Esophagus muscularis mucosa (tissue), 4 donors: ENCODE measurements around the gene TRIM39. TPM values are rescaled to one million over a fixed set of nuclear protein-coding genes. Genes with fewer than 3 reads are reported as not detected.

Experiments
- DNase-seq: peaks from one replicate; pipeline ENCODE4 v3.0.0-alpha.2; 2017; ENCODE audit errors: extremely low spot score
- H3K27ac ChIP-seq, 4 donors: fragments of 200-600 bp; sonication (generic); replicated peaks in 1 of 4; 1 replicate in 3 of 4; 2 replicates in 1 of 4; pipeline ENCODE4 v1.5.1; 2016 to 2019; ENCODE audit warnings: mild to moderate bottlenecking in 1 of 4
- H3K27me3 ChIP-seq, 4 donors: fragments of 200-600 bp; sonication (generic); one replicate each; pipeline versions ENCODE4 v1.5.1 to v1.6.0; 2016 to 2019
- H3K36me3 ChIP-seq, 4 donors: fragments of 200-600 bp; sonication (generic); one replicate each; pipeline ENCODE4 v1.5.1; 2016 to 2019
- H3K4me1 ChIP-seq, 4 donors: fragments of 200-600 bp; sonication (generic); one replicate each; pipeline ENCODE4 v1.5.1; 2016 to 2019
- H3K4me3 ChIP-seq, 4 donors: fragments of 200-600 bp; sonication (generic); 1 replicate in 2 of 4; 2 replicates in 2 of 4; pipeline ENCODE4 v1.5.1; 2016 to 2019; ENCODE audit warnings: mild to moderate bottlenecking in 4 of 4, moderate library complexity in 1 of 4
- H3K9me3 ChIP-seq, 4 donors: fragments of 200-600 bp; sonication (generic); 1 replicate in 3 of 4; 2 replicates in 1 of 4; pipeline ENCODE4 v1.5.1; 2016 to 2019
- EP300 ChIP-seq: sonication (generic); formaldehyde crosslinking; IDR thresholded peaks from one replicate; pipeline ENCODE4 v1.6.1; 2017; ENCODE audit warnings: antibody characterized with exemption
- POLR2A ChIP-seq: fragments of 450-650 bp; IDR thresholded peaks from one replicate; pipeline ENCODE4 v1.6.1; 2017; ENCODE audit warnings: antibody characterized with exemption, moderate library complexity, mild to moderate bottlenecking, low read depth
- POLR2AphosphoS5 ChIP-seq, 2 donors: sonication (generic); formaldehyde crosslinking; IDR thresholded peaks; one replicate each; pipeline ENCODE4 v1.6.1; 2017; ENCODE audit warnings: antibody characterized with exemption in 2 of 2
- WGBS: methylation state at CpG from one replicate; pipeline ENCODE4 v1.1.5; 2018; 5-methylcytosine and 5-hydroxymethylcytosine counted together
- intact Hi-C: fragments of 100-400 bp; cut with DNase I; formaldehyde crosslinking; loops from one replicate; pipeline ENCODE4 v1.15.1; 2023
- total RNA-seq, 4 donors: library from RNA; depleted of rRNA; stranded (reverse); fragments of >200 nt; gene quantifications; one replicate each; pipeline versions ENCODE4 v1.1.0 to v1.2.1, GENCODE V29; 2016
- TF ChIP-seq, protein P1 (sequence below), 3 experiments: fragments of 200-600 bp in 2 of 3; fragments of 450-650 bp in 1 of 3; sonication (generic) in 2 of 3; IDR thresholded peaks; one replicate each; pipeline ENCODE4 v1.5.1; 2017 to 2019; ENCODE audit warnings: antibody characterized with exemption in 3 of 3, mild to moderate bottlenecking in 2 of 3, moderate library complexity in 1 of 3

TRIM39 gene
- total RNA-seq, 4 donors from 2014 or later, result 17.4 to 24.5 (median 20.9) TPM

DNA sequence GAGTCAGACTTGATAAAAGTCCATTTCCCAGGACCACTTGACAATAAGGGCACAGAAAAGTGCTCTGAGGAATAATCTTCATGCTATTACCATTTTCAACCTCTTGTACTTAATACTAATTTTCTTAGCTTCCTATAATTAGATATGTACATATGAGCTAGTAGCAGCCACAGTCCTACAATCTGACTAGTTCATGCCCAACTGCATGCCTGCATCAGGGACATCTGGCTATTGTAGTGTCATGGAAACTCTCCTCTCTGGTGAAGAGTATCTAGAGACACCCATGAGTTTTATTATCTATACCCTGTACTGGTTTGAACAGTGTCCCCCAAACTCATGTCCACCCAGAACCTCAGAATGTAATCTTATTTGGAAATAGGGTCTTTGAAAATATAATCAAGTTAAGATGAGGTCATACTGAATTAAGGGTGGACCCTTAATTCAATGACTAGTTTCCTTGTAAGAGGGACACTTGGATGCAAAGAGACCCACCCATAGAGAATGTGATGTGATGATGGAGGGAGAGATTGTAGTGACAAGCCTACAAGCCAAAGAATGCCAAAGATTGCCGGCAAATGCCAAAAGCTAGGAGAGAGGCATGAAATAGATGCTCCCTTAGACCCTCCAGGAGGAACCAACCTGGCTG, 13.9 kb upstream of the TRIM39 start:
- Histone ChIP-seq H3K9me3 (no peaks in the 10 kb centered on the region), H3K27ac (no peak overlapping the region), H3K27me3 (no peaks in the 10 kb centered on the region), H3K4me3 (no peak overlapping the region), H3K4me1 (no peaks in the 10 kb centered on the region), H3K36me3 (peaks cover 0 to 44% (median 17%) of the 10 kb centered on the region in 4 donors)
- intact Hi-C loops, result no loop called here
- 95% methylated on average over 1 of the region's 1 CpG for WGBS
- no peak for TF ChIP-seq POLR2A
- no peak for TF ChIP-seq EP300
- TF ChIP-seq, protein P1, sequence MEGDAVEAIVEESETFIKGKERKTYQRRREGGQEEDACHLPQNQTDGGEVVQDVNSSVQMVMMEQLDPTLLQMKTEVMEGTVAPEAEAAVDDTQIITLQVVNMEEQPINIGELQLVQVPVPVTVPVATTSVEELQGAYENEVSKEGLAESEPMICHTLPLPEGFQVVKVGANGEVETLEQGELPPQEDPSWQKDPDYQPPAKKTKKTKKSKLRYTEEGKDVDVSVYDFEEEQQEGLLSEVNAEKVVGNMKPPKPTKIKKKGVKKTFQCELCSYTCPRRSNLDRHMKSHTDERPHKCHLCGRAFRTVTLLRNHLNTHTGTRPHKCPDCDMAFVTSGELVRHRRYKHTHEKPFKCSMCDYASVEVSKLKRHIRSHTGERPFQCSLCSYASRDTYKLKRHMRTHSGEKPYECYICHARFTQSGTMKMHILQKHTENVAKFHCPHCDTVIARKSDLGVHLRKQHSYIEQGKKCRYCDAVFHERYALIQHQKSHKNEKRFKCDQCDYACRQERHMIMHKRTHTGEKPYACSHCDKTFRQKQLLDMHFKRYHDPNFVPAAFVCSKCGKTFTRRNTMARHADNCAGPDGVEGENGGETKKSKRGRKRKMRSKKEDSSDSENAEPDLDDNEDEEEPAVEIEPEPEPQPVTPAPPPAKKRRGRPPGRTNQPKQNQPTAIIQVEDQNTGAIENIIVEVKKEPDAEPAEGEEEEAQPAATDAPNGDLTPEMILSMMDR (IDR thresholded peaks at IDR 0.05), result no peak
- no peak for TF ChIP-seq POLR2AphosphoS5 (IDR thresholded peaks at IDR 0.05)
- DNase-seq, result no peak

DNA sequence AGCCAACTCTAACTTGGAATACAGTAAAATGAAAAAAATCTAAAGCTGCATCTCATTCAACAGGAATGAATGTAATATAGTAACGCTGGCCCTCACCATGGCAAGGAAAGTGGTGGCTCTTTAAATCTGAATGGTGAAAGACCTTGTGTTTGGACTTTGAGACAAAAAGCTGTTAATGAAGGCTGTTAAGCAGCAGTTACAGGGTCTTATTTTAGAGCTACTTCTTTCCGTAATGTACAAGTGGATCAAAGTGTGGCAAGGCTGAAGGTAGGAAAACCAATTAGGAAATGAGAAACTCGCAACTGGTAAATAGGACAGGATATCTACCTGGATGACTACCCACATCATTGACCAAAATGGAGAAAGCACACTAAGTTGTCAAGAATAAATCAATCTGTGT, 11.6 kb upstream of the TRIM39 start:
- H3K27me3 ChIP-seq, result no peaks in the 10 kb centered on the region
- peaks cover 0 to 6% (median 0%) of the 10 kb centered on the region in 4 donors for H3K4me1 ChIP-seq
- H3K36me3 ChIP-seq, result peaks cover 0 to 44% (median 17%) of the 10 kb centered on the region in 4 donors
- DNase-seq, result no peak
- H3K27ac ChIP-seq, result no peak overlapping the region
- no peak for TF ChIP-seq EP300
- no peak for TF ChIP-seq POLR2A
- TF ChIP-seq POLR2AphosphoS5 (IDR thresholded peaks at IDR 0.05), result no peak
- TF ChIP-seq, protein P1 (IDR thresholded peaks at IDR 0.05), result no peak
- no peaks in the 10 kb centered on the region for H3K9me3 ChIP-seq
- intact Hi-C loops, result no loop called here
- no peak overlapping the region for H3K4me3 ChIP-seq
- WGBS, result 99% methylated on average over 3 of the region's 3 CpGs

DNA sequence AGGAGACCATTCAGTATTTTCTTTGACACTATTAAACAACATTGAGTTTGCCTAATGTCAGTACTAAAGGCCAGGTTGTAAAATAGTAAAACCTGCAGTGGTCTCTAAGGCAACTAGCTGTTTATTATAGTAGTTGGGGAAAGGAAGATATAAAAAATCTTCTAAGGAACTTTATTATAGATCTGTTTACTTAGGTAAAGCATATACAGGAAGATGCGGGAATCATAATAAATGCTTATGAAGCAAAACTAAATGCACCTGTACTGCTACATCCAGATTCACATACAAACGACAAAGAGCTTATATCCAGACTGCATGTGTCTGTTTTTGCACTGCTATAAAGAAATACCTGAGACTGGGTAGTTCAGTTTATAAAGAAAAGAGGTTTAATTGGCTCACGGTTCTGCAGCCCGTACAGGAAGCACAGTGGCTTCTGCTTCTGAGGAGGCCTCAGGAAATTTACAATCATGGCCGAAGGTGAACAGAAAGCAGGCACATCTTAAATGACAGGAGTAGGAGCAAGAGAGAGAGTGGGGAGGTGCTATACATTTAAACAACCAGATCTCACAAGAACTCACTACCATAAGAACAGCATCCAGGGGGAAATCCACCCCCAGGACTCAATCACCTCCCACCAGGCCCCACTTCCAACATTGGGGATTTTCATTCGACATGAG, 8.7 kb upstream of the TRIM39 start:
- DNase-seq, result no peak
- H3K36me3 ChIP-seq, result peaks cover 0 to 37% (median 11%) of the 10 kb centered on the region in 4 donors
- no peak overlapping the region for H3K27ac ChIP-seq
- H3K4me1 ChIP-seq, result peaks cover 0 to 14% (median 9%) of the 10 kb centered on the region in 4 donors
- no peaks in the 10 kb centered on the region for H3K9me3 ChIP-seq
- 85% methylated on average over 6 of the region's 6 CpGs for WGBS
- no peak overlapping the region for H3K4me3 ChIP-seq
- no peaks in the 10 kb centered on the region for H3K27me3 ChIP-seq
- no peak for TF ChIP-seq POLR2AphosphoS5 (IDR thresholded peaks at IDR 0.05)
- TF ChIP-seq EP300, result no peak
- TF ChIP-seq POLR2A, result no peak
- TF ChIP-seq, protein P1 (IDR thresholded peaks at IDR 0.05), result no peak
- intact Hi-C loops, result no loop called here

DNA sequence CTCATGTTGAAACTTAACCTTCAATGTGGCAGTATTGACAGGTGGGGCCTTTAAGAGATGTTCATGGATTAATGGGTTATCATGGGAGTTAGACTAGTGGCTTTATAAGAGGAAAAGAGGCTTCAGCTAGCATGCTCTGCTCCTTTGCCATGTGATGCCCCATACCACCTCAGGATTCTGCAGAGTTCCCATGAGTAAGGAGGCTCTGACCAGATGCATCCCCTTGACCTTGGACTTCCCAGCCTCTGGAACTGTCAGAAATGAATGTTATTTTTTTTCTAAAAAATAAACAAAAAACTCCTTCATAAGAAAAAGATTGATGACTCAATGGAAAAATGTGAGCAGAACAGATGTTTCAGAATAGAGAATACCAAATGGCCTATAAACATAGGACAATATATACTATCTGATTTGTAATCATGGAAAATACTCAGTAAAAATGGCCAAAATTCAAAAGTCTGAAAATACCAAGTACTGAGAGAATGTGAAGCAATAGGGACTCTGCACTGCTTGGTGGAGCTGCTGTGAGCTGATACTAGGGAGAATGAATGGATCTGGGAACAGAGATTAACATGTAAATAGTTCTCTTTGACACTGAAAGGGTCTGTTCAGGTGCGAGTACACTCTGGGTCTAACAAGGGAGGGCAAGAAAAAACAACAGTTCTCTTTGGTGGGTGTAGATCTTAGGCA, 7.4 kb upstream of the TRIM39 start:
- 95% methylated on average over 1 of the region's 1 CpG for WGBS
- no peaks in the 10 kb centered on the region for H3K9me3 ChIP-seq
- H3K4me3 ChIP-seq, result no peak overlapping the region
- H3K27ac ChIP-seq, result no peak overlapping the region
- intact Hi-C loops, result no loop called here
- no peaks in the 10 kb centered on the region for H3K27me3 ChIP-seq
- peaks cover under 1 to 23% (median 15%) of the 10 kb centered on the region in 4 donors for H3K4me1 ChIP-seq
- TF ChIP-seq POLR2AphosphoS5 (IDR thresholded peaks at IDR 0.05), result no peak
- TF ChIP-seq EP300, result no peak
- TF ChIP-seq, protein P1 (IDR thresholded peaks at IDR 0.05), result no peak
- TF ChIP-seq POLR2A, result no peak
- DNase-seq, result no peak
- peaks cover 0 to 25% (median 0%) of the 10 kb centered on the region in 4 donors for H3K36me3 ChIP-seq
